ENCODE data around the gene C9orf153. TPM values are rescaled to one million over a fixed set of nuclear protein-coding genes. Genes with fewer than 3 reads are reported as not detected.
A peak's percentile ranks its signal among the peaks of the same experiment; 100 is the strongest.

Gene C9orf153
- total RNA-seq, 1 experiment from 2014 or later = not detected

DNA sequence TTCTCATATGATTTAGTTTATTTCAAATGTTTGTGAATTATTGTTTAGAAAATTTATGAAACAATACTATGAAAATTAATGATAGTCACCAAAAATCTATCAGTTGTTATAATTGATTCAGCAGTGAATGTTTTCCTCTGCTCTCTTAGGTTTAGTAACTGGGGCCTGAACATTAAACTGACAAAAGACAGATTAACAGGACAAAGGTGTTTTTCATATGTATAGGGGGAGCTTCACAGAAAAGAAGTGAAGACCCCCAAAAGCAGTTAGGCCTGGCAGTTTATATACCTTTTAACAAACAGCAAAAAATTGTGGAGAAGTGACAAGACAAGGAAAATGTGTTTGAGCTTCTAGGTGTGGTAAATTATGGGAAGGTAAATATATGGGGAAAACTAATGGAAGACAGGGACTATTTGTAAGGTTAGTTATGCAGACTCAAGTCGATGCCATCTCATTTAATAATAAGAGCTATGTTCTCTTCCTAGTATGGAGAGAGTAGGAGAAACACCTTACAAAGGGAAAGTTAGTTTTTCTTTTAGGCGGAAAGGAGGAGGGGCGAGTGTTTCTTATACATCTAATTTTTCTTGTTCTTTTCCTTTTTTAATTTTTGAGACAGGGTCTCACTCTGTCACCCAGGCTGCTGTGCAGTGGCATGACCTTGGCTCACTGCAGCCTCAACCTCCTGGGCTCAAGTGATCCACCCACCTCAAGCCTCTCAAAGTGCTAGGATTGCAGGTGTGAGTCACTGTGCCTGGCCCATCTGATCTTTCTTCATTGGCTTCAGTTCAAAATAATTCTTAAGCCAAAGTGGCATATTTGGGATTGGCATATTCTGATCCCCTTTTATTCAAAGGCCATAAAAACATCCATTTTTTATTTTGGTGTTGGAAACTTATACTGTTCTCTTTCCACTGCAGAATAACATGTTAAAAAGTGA, 77.8 kb downstream of the C9orf153 start:
- ChIA-PET POLR2A (no interaction called here), RAD21 (ENCODE audit: low non-redundant PET in 1 of 2, low total read pairs in 2 of 2, uncharacterized antibody in 2 of 2, unreplicated experiment in 2 of 2) (no interaction called here), CTCF (interaction anchor here (2.5 kb wide), 1 partner anchor 20 kb away, joined by 8 read pairs; no protein-coding TSS in a partner anchor)
- Histone ChIP-seq H3K4me3 (replicated peaks in 1 of 2; ENCODE audit: low read depth in 1 of 2, low read length in 2 of 2) (no peak overlapping the region), H3K27ac (ENCODE audit: low read depth, low read length) (no peak overlapping the region), H3K36me3 (ENCODE audit: control insufficient read depth in 1 of 2, insufficient read depth in 2 of 2, low read length in 2 of 2) (no peaks in the 10 kb centered on the region), H3K4me2 (ENCODE audit: low read length) (peak overlapping the region; percentile 19; the same call in 1 of the 2 replicates), H3K27me3 (ENCODE audit: insufficient read depth, low read length) (no peaks in the 10 kb centered on the region), H4K20me1 (ENCODE audit: insufficient read depth) (no peaks in the 10 kb centered on the region), H3K9ac (ENCODE audit: low read length) (no peak overlapping the region), H3K4me1 (ENCODE audit: control insufficient read depth in 1 of 2, insufficient read depth in 2 of 2, low read length in 2 of 2) (peaks cover 0 to 7% of the 10 kb centered on the region in 2 experiments; a peak in 2 of 4 replicates), H2AFZ (ENCODE audit: low read depth, low read length, poor library complexity, severe bottlenecking) (no peak overlapping the region), H3K9me2 (ENCODE audit: insufficient read depth) (no peaks in the 10 kb centered on the region), H3K79me2 (ENCODE audit: insufficient read depth, low read length) (no peaks in the 10 kb centered on the region), H3K9me3 (ENCODE audit: control insufficient read depth in 1 of 2, insufficient read depth in 1 of 2, low read depth in 1 of 2, low read length in 2 of 2) (no peaks in the 10 kb centered on the region)
- intact Hi-C loops (cut with micrococcal nuclease) = no loop called here
- DNase-seq (ENCODE audit: low read depth, low spot score) (no peak), ATAC-seq (peak; percentile 63)
- no peak for TF ChIP-seq POLR2AphosphoS5 (IDR thresholded peaks at IDR 0.05; ENCODE audit: low read depth, low read length)
- TF ChIP-seq JUND (IDR thresholded peaks at IDR 0.05) = peak; percentile 31; the same call in 1 of the 2 replicates
- peak; percentile 17; the same call in 1 of the 2 replicates for TF ChIP-seq FOSL1 (IDR thresholded peaks at IDR 0.05; ENCODE audit: low read depth)
- TF ChIP-seq SIN3A (IDR thresholded peaks at IDR 0.05; ENCODE audit: low read depth) = no peak
- BruUV-seq (replicated peaks) = no TSS peak

DNA sequence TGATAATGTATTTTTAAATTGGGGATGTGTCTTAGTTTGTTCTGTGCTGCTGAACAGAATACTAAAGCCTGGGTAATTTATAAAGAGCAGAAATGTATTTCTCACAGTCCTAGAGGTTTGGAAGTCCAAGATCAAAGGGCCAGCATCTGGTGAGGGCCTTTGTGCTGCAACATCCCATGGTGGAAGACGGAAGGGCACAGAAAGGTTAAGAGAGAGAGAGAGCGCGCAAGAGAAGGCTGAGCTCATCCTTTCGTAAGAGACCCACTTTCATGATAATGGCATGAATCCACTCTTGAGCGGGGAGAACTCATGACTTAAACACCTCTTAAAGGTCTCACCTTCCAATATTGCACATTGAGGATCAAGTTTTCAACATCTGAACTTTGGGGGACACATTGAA, 81.0 kb downstream of the C9orf153 start:
- ChIA-PET CTCF (no interaction called here), RAD21 (ENCODE audit: low non-redundant PET in 1 of 2, low total read pairs in 2 of 2, uncharacterized antibody in 2 of 2, unreplicated experiment in 2 of 2) (no interaction called here), POLR2A (no interaction called here)
- Histone ChIP-seq H3K79me2 (ENCODE audit: insufficient read depth, low read length) (no peaks in the 10 kb centered on the region), H3K4me3 (replicated peaks in 1 of 2; ENCODE audit: low read depth in 1 of 2, low read length in 2 of 2) (no peak overlapping the region), H3K27ac (ENCODE audit: low read depth, low read length) (no peak overlapping the region), H3K27me3 (ENCODE audit: insufficient read depth, low read length) (no peaks in the 10 kb centered on the region), H3K36me3 (ENCODE audit: control insufficient read depth in 1 of 2, insufficient read depth in 2 of 2, low read length in 2 of 2) (no peaks in the 10 kb centered on the region), H3K4me2 (ENCODE audit: low read length) (no peak overlapping the region), H3K9ac (ENCODE audit: low read length) (no peak overlapping the region), H3K4me1 (ENCODE audit: control insufficient read depth in 1 of 2, insufficient read depth in 2 of 2, low read length in 2 of 2) (peaks cover 0 to 7% of the 10 kb centered on the region in 2 experiments; a peak in 2 of 4 replicates), H3K9me3 (ENCODE audit: control insufficient read depth in 1 of 2, insufficient read depth in 1 of 2, low read depth in 1 of 2, low read length in 2 of 2) (no peaks in the 10 kb centered on the region), H3K9me2 (ENCODE audit: insufficient read depth) (no peaks in the 10 kb centered on the region), H4K20me1 (ENCODE audit: insufficient read depth) (no peaks in the 10 kb centered on the region), H2AFZ (ENCODE audit: low read depth, low read length, poor library complexity, severe bottlenecking) (no peak overlapping the region)
- DNase-seq (ENCODE audit: low read depth, low spot score) = no peak
- intact Hi-C loops (cut with micrococcal nuclease) = no loop called here
- ATAC-seq = no peak
- no TSS peak for BruUV-seq (replicated peaks)
- TF ChIP-seq, protein P1, sequence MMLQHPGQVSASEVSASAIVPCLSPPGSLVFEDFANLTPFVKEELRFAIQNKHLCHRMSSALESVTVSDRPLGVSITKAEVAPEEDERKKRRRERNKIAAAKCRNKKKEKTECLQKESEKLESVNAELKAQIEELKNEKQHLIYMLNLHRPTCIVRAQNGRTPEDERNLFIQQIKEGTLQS (IDR thresholded peaks at IDR 0.05) = no peak
- no peak for TF ChIP-seq EZH2 (IDR thresholded peaks at IDR 0.05)
- TF ChIP-seq SRF (IDR thresholded peaks at IDR 0.05; ENCODE audit: low read depth) = no peak
- TF ChIP-seq SP1 (IDR thresholded peaks at IDR 0.05; ENCODE audit: low read depth) = no peak
- no peak for TF ChIP-seq EZH2phosphoT487 (IDR thresholded peaks at IDR 0.05; ENCODE audit: borderline replicate concordance)
- no peak for TF ChIP-seq ZFX (IDR thresholded peaks at IDR 0.05)
- no peak for TF ChIP-seq CBX3 (IDR thresholded peaks at IDR 0.05; ENCODE audit: low read depth)
- no peak for TF ChIP-seq TCF7L2 (IDR thresholded peaks at IDR 0.05; ENCODE audit: borderline replicate concordance, extremely low read depth, insufficient read depth, insufficient read length)
- no peak for TF ChIP-seq POLR2A (IDR thresholded peaks at IDR 0.05; ENCODE audit: borderline replicate concordance, extremely low read depth, insufficient read depth, insufficient read length)
- TF ChIP-seq ELF1 (IDR thresholded peaks at IDR 0.05; ENCODE audit: borderline replicate concordance, low read depth) = no peak
- TF ChIP-seq, protein P2, sequence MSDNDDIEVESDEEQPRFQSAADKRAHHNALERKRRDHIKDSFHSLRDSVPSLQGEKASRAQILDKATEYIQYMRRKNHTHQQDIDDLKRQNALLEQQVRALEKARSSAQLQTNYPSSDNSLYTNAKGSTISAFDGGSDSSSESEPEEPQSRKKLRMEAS (IDR thresholded peaks at IDR 0.05) = no peak
- TF ChIP-seq JUND (IDR thresholded peaks at IDR 0.05) = no peak
- no peak for TF ChIP-seq SIN3A (IDR thresholded peaks at IDR 0.05; ENCODE audit: low read depth)
- TF ChIP-seq, protein P3, sequence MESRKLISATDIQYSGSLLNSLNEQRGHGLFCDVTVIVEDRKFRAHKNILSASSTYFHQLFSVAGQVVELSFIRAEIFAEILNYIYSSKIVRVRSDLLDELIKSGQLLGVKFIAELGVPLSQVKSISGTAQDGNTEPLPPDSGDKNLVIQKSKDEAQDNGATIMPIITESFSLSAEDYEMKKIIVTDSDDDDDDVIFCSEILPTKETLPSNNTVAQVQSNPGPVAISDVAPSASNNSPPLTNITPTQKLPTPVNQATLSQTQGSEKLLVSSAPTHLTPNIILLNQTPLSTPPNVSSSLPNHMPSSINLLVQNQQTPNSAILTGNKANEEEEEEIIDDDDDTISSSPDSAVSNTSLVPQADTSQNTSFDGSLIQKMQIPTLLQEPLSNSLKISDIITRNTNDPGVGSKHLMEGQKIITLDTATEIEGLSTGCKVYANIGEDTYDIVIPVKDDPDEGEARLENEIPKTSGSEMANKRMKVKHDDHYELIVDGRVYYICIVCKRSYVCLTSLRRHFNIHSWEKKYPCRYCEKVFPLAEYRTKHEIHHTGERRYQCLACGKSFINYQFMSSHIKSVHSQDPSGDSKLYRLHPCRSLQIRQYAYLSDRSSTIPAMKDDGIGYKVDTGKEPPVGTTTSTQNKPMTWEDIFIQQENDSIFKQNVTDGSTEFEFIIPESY (IDR thresholded peaks at IDR 0.05; ENCODE audit: extremely low read depth, insufficient replicate concordance, low read length) = no peak

Data from HCT116 (cell line).